ENCODE data around the gene MTMR8.

- TF ChIP-seq, protein P1, sequence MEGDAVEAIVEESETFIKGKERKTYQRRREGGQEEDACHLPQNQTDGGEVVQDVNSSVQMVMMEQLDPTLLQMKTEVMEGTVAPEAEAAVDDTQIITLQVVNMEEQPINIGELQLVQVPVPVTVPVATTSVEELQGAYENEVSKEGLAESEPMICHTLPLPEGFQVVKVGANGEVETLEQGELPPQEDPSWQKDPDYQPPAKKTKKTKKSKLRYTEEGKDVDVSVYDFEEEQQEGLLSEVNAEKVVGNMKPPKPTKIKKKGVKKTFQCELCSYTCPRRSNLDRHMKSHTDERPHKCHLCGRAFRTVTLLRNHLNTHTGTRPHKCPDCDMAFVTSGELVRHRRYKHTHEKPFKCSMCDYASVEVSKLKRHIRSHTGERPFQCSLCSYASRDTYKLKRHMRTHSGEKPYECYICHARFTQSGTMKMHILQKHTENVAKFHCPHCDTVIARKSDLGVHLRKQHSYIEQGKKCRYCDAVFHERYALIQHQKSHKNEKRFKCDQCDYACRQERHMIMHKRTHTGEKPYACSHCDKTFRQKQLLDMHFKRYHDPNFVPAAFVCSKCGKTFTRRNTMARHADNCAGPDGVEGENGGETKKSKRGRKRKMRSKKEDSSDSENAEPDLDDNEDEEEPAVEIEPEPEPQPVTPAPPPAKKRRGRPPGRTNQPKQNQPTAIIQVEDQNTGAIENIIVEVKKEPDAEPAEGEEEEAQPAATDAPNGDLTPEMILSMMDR (IDR thresholded peaks at IDR 0.05), result no peak
- TF ChIP-seq POLR2A (IDR thresholded peaks at IDR 0.05), result no peak
These were observed 45.2 kb downstream of the MTMR8 start for GRCh38 chrX:64350047-64350446.

Measured in testis (tissue), 2 donors.